ENCODE measurements around the gene AGER. TPM values are rescaled to one million over a fixed set of nuclear protein-coding genes. Genes with fewer than 3 reads are reported as not detected.

AGER gene
- total and polyA plus RNA-seq, 2 of the 4 experiments (the other 2 are of a cell fraction), result 0.18 to 4.2 TPM

DNA sequence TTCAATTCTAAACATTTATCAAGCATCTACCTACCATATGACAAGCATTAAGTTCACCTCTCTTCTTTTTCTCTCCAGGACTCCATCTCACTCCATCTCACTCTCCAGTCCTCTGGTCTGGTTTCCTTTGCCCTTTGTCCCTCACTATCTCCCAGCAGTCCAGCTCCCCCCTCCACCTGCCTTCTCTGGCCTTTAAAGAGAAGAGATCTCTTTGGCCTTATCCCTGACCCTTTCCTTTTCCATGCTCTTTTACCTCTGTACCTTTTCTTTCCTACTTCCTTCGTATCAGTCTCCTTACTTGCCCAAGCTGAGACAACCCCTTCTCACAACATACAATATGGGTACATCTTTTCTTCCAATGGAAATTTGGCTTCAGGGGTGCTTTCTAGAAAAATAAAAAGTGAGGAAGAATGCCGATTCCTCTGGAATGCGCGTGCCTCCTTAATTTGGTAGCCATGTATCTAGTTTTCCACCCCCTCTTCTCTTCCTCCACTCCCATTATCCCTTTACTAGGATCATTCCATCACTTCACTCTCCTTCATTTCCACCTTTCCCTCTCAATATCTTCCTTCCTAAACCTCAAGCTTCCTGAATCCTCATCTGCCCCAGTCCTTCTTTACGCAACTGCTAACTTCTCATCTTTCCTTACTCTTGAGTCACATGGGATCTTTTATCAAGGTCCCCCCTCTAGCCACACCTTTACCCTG is 7.4 kb downstream of the AGER start:
- Histone ChIP-seq H3K56ac (ENCODE audit: extremely low read depth, insufficient read depth, low read length) (peak overlapping the region; percentile 91), H3K9ac (ENCODE audit: low read depth, low read length) (peak overlapping the region; percentile 70), H4K20me1 (ENCODE audit: insufficient read depth, low read length) (peaks cover 3% of the 10 kb centered on the region; the same call in 1 of the 2 replicates), H3K27me3 (ENCODE audit: control insufficient read depth, insufficient read depth, low read length) (no peaks in the 10 kb centered on the region), H2AFZ (replicated peaks; ENCODE audit: low read length, poor library complexity) (peak overlapping the region; percentile 84), H3K23ac (ENCODE audit: low read depth, low read length) (peak overlapping the region; percentile 88), H3K4me2 (ENCODE audit: low read depth, low read length) (peak overlapping the region; percentile 80), H2BK5ac (ENCODE audit: low read depth, low read length, poor library complexity, severe bottlenecking) (peak overlapping the region; percentile 90), H3K79me1 (ENCODE audit: low read depth in 1 of 2, low read length in 2 of 2) (peaks cover 35 to 57% of the 10 kb centered on the region in 2 experiments), H4K91ac (ENCODE audit: insufficient read depth, low read depth, low read length) (peak overlapping the region; percentile 82), H3K14ac (replicated peaks; ENCODE audit: low read depth, low read length) (peak overlapping the region; percentile 82), H2AK5ac (ENCODE audit: low read depth, low read length) (peak overlapping the region; percentile 94), H3K4ac (ENCODE audit: low read depth, low read length) (peak overlapping the region; percentile 92), H3K18ac (ENCODE audit: low read depth, low read length) (peak overlapping the region; percentile 70), H2BK120ac (ENCODE audit: low read depth, low read length) (peak overlapping the region; percentile 65), H2AK9ac (replicated peaks; ENCODE audit: low read depth, low read length, poor library complexity) (peak overlapping the region; percentile 87), H3K27ac (ENCODE audit: insufficient read depth, low read length) (peak overlapping the region; percentile 74), H3K36me3 (ENCODE audit: control insufficient read depth, insufficient read depth, low read length) (peaks cover 4% of the 10 kb centered on the region; the same call in 1 of the 2 replicates), H2BK15ac (ENCODE audit: low read depth, low read length) (peak overlapping the region; percentile 35; the same call in 2 of the 3 replicates), H3K4me1 (ENCODE audit: control insufficient read depth, insufficient read depth, low read length) (peaks cover 5% of the 10 kb centered on the region), H4K5ac (ENCODE audit: low read depth, low read length) (peak overlapping the region; percentile 77), H3K9me1 (ENCODE audit: insufficient read depth, low read length) (peaks cover 30% of the 10 kb centered on the region), H3K9me3 (ENCODE audit: control insufficient read depth, insufficient read depth, low read length) (no peaks in the 10 kb centered on the region), H3K4me3 (ENCODE audit: insufficient read depth, low read depth, low read length) (peak overlapping the region; percentile 45), H2BK20ac (ENCODE audit: low read depth, low read length) (peak overlapping the region; percentile 9; the same call in 1 of the 2 replicates), H4K8ac (ENCODE audit: low read depth in 2 of 2, low read length in 2 of 2) (peak overlapping the region; percentile 55 to 89)
- TF ChIP-seq FOS (IDR thresholded peaks at IDR 0.05; ENCODE audit: low read depth, low read length) (no peak), MAFK (IDR thresholded peaks at IDR 0.05; ENCODE audit: low read depth, low read length) (no peak), SMC3 (IDR thresholded peaks at IDR 0.05; ENCODE audit: low read depth, low read length) (no peak), CEBPB (IDR thresholded peaks at IDR 0.05; ENCODE audit: low read depth, low read length) (peak; percentile 82)
- TF ChIP-seq, protein P1, sequence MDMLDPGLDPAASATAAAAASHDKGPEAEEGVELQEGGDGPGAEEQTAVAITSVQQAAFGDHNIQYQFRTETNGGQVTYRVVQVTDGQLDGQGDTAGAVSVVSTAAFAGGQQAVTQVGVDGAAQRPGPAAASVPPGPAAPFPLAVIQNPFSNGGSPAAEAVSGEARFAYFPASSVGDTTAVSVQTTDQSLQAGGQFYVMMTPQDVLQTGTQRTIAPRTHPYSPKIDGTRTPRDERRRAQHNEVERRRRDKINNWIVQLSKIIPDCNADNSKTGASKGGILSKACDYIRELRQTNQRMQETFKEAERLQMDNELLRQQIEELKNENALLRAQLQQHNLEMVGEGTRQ (IDR thresholded peaks at IDR 0.05; ENCODE audit: low read depth, low read length), result peak; percentile 46
- BruUV-seq (replicated peaks), result TSS peak; percentile 95
- ChIA-PET CTCF (no interaction called here), POLR2A (ENCODE audit: unreplicated experiment) (interaction anchor here (0.6 to 1.4 kb wide), 5 partner anchors 9 to 495 kb away, joined by 3 to 5 read pairs (median 3); no protein-coding TSS in a partner anchor)
- dilution Hi-C loops (cut with HindIII; ENCODE audit: low sequenced_read_pairs, unreplicated experiment) (no loop called here), in situ Hi-C loops (cut with MboI; ENCODE audit: low sequenced_read_pairs) (loop anchor here (10.0 to 25.0 kb wide), 2 partner anchors 202 to 786 kb away; partner anchors contain the start of genes BRD2, DXO and HLA-DMA), intact Hi-C loops (cut with micrococcal nuclease) (loop anchor here (1.0 to 5.0 kb wide), 3 partner anchors 24 to 59 kb away; no protein-coding TSS in a partner anchor)
- DNase-seq, result peak; percentile 75
- peak; percentile 0; the same call in 1 of the 2 replicates for ATAC-seq (ENCODE audit: low read depth)
- 8% methylated on average over 2 of the region's 5 CpGs; no CpG with 5 or more reads in 1 of the 2 experiments for WGBS, 2 experiments (ENCODE audit: extremely low coverage in 2 of 2, insufficient read length in 1 of 2)

Measured in IMR-90 (cell line).